H1 (cell line): ENCODE results near the gene HYAL1. TPM values are rescaled to one million over a fixed set of nuclear protein-coding genes. Genes with fewer than 3 reads are reported as not detected.

Experiments
- BACH1 ChIP-seq: IDR thresholded peaks from 2 replicates; pipeline ENCODE4 v1.6.1; 2012; ENCODE audit warnings: low read length, improper control_type of control experiment
- CHD7 ChIP-seq: fragments of 300-600 bp; sonication (generic); IDR thresholded peaks from 2 replicates; pipeline ENCODE4 v1.7.1; 2012; ENCODE audit warnings: low read length, moderate library complexity, mild to moderate bottlenecking, inconsistent platforms; ENCODE audit not compliant: insufficient replicate concordance
- CREB1 ChIP-seq: IDR thresholded peaks from 2 replicates; pipeline ENCODE4 v1.6.1; 2012; ENCODE audit warnings: inconsistent platforms
- SIN3A ChIP-seq, 2 experiments: IDR thresholded peaks in 1 of 2; conservative IDR thresholded peaks in 1 of 2; 2 replicates each; pipeline ENCODE4 v1.6.1; 2011 to 2012; ENCODE audit warnings: low read length in 2 of 2, improper control_type of control experiment in 1 of 2, low read depth in 1 of 2, mild to moderate bottlenecking in 1 of 2
- ZNF274 ChIP-seq: IDR thresholded peaks from 2 replicates; pipeline ENCODE4 v1.7.0; 2012; ENCODE audit warnings: low read length, borderline replicate concordance; ENCODE audit errors: extremely low read depth
- polyA plus RNA-seq, 7 experiments: library from polyadenylated mRNA; depleted of rRNA in 3 of 7; stranded (reverse) in 5 of 7; unstranded in 2 of 7; fragments of >200 nt in 5 of 7; fragments of 200-250 nt in 2 of 7; gene quantifications; 1 replicate in 5 of 7; 2 replicates in 1 of 7; 4 replicates in 1 of 7; pipeline versions ENCODE4 v1.2.1 to v1.2.3, GENCODE V29; 2011 to 2013; ENCODE audit warnings: missing spikeins in 2 of 7, mixed read lengths in 2 of 7
- total RNA-seq: library from RNA; stranded (reverse); fragmentation: NEBNext Ultra II Directional; extraction: Animal tissue kit (Norgen Biotek cat#: 25700); gene quantifications from 2 replicates; pipeline ENCODE4 v1.2.1, GENCODE V29; 2021

HYAL1 gene
- total and polyA plus RNA-seq, 2 of the 8 experiments (the other 6 are each of a cell fraction or from before 2014, with no cell fraction given) = 2.0 to 5.4 TPM

- no peak for TF ChIP-seq CHD7
- TF ChIP-seq BACH1 = no peak
- TF ChIP-seq ZNF274 = no peak
- TF ChIP-seq CREB1 = no peak
- no peak for TF ChIP-seq SIN3A (conservative IDR thresholded peaks at IDR 0.05 in 1 of 2, IDR thresholded peaks at IDR 0.05 in 1 of 2; ENCODE audit: low read depth in 1 of 2, low read length in 2 of 2)
Measured at GRCh38 chr3:50287262-50287661, 16.1 kb downstream of the HYAL1 start (continued).
